WTC11 (cell line): Measurements from ENCODE around the gene NDUFS2. TPM values are rescaled to one million over a fixed set of nuclear protein-coding genes. Genes with fewer than 3 reads are reported as not detected.

Experiments
- ATAC-seq: fragments of 200-7000 bp; cut with Tn5 transposase; 2 replicates; pipeline ENCODE4 v1.10.0; 2021; ENCODE audit warnings: mild to moderate bottlenecking, moderate library complexity
- CTCF ChIA-PET: fragments of 300-600 bp; sonication (Branson Sonifier 250); formaldehyde crosslinking; loops from one replicate; lab custom pipeline; 2021; ENCODE audit warnings: antibody characterized with exemption; lab: Charles Lee
- POLR2A ChIA-PET: fragments of 350-600 bp; sonication (Branson Sonifier 250); formaldehyde crosslinking; loops from one replicate; lab custom pipeline; 2021; ENCODE audit warnings: antibody characterized with exemption; lab: Charles Lee
- DNase-seq: peaks from one replicate; pipeline ENCODE4 v3.0.0; 2021; ENCODE audit warnings: low spot score
- H3K27ac Mint-ChIP-seq: 2 replicates; pipeline ENCODE4 v1.8.0; 2021; ENCODE audit warnings: mixed read lengths
- H3K27me3 Mint-ChIP-seq: 2 replicates; pipeline ENCODE4 v1.8.0; 2021; ENCODE audit warnings: low read depth, mild to moderate bottlenecking, moderate library complexity, mixed read lengths
- H3K36me3 Mint-ChIP-seq: 2 replicates; pipeline ENCODE4 v1.8.0; 2021; ENCODE audit warnings: mixed read lengths
- H3K4me1 Mint-ChIP-seq: 2 replicates; pipeline ENCODE4 v1.8.0; 2022; ENCODE audit warnings: mixed read lengths
- H3K4me3 Mint-ChIP-seq: 2 replicates; pipeline ENCODE4 v1.8.0; 2021; ENCODE audit warnings: mild to moderate bottlenecking, moderate library complexity, mixed read lengths
- H3K9me3 Mint-ChIP-seq: 2 replicates; pipeline ENCODE4 v1.8.0; 2021; ENCODE audit warnings: mixed read lengths
- ATF3 ChIP-seq: sonication (generic); formaldehyde crosslinking; conservative IDR thresholded peaks from 2 replicates; pipeline ENCODE4 v1.8.1; 2022; ENCODE audit warnings: mild to moderate bottlenecking, missing genetic modification reagents
- ATF6 ChIP-seq: sonication (generic); formaldehyde crosslinking; IDR thresholded peaks from 2 replicates; pipeline ENCODE4 v1.8.1; 2023; ENCODE audit warnings: mild to moderate bottlenecking, missing genetic modification reagents
- ELF4 ChIP-seq: sonication (generic); formaldehyde crosslinking; IDR thresholded peaks from 2 replicates; pipeline ENCODE4 v1.8.1; 2022; ENCODE audit warnings: low read depth, mild to moderate bottlenecking, moderate library complexity, missing genetic modification reagents
- EMX1 ChIP-seq: fragments of 250-450 bp; sonication (Bioruptor Pico); IDR thresholded peaks from 2 replicates; pipeline ENCODE4 v1.8.0; 2021; ENCODE audit warnings: mild to moderate bottlenecking
- FOXK1 ChIP-seq: sonication (generic); formaldehyde crosslinking; IDR thresholded peaks from 2 replicates; pipeline ENCODE4 v1.8.0; 2022; ENCODE audit warnings: mild to moderate bottlenecking, moderate library complexity, missing genetic modification reagents
- GRHL2 ChIP-seq: fragments of 250-450 bp; sonication (Bioruptor Pico); IDR thresholded peaks from 2 replicates; pipeline ENCODE4 v1.8.0; 2022; ENCODE audit warnings: mild to moderate bottlenecking, moderate library complexity; ENCODE audit not compliant: insufficient replicate concordance, severe bottlenecking
- GTF2I ChIP-seq: fragments of 250-450 bp; sonication (Bioruptor Pico); conservative IDR thresholded peaks from 2 replicates; pipeline ENCODE4 v1.4.0; 2021; ENCODE audit warnings: mild to moderate bottlenecking
- JAZF1 ChIP-seq: fragments of 250-450 bp; sonication (Bioruptor Pico); IDR thresholded peaks from 2 replicates; pipeline ENCODE4 v1.9.0; 2021; ENCODE audit warnings: moderate library complexity, mild to moderate bottlenecking, inconsistent platforms
- RELA ChIP-seq: sonication (generic); formaldehyde crosslinking; IDR thresholded peaks from 2 replicates; pipeline ENCODE4 v1.8.1; 2022; ENCODE audit warnings: missing genetic modification reagents, mild to moderate bottlenecking, borderline replicate concordance
- RORB ChIP-seq: fragments of 250-450 bp; sonication (Bioruptor Pico); IDR thresholded peaks from 2 replicates; pipeline ENCODE4 v1.9.0; 2021; ENCODE audit warnings: mild to moderate bottlenecking
- SMAD3 ChIP-seq: sonication (generic); formaldehyde crosslinking; IDR thresholded peaks from 2 replicates; pipeline ENCODE4 v1.8.0; 2022; ENCODE audit warnings: missing genetic modification reagents, mild to moderate bottlenecking, borderline replicate concordance
- ZMAT4 ChIP-seq: fragments of 250-450 bp; sonication (Bioruptor Pico); IDR thresholded peaks from 2 replicates; pipeline ENCODE4 v1.9.0; 2021; ENCODE audit warnings: mild to moderate bottlenecking
- ZNF138 ChIP-seq: sonication (generic); formaldehyde crosslinking; conservative IDR thresholded peaks from 2 replicates; pipeline ENCODE4 v1.8.1; 2022; ENCODE audit warnings: mild to moderate bottlenecking, moderate library complexity, missing genetic modification reagents
- ZNF232 ChIP-seq: sonication (generic); formaldehyde crosslinking; IDR thresholded peaks from 2 replicates; pipeline ENCODE4 v1.8.0; 2022; ENCODE audit warnings: mild to moderate bottlenecking, missing genetic modification reagents
- ZSCAN18 ChIP-seq: fragments of 250-450 bp; sonication (Bioruptor Pico); IDR thresholded peaks from 2 replicates; pipeline ENCODE4 v2.1.2; 2022; ENCODE audit warnings: mild to moderate bottlenecking, moderate library complexity
- total RNA-seq: library from RNA; stranded (reverse); gene quantifications from 3 replicates; pipeline ENCODE4 v1.2.3, GENCODE V29; 2021
- TF ChIP-seq, protein P1 (sequence below): sonication (generic); formaldehyde crosslinking; IDR thresholded peaks from 2 replicates; pipeline ENCODE4 v1.8.0; 2022; ENCODE audit warnings: mild to moderate bottlenecking, missing genetic modification reagents
- TF ChIP-seq, protein P2 (sequence below): sonication (generic); formaldehyde crosslinking; IDR thresholded peaks from 2 replicates; pipeline ENCODE4 v1.8.1; 2023; ENCODE audit warnings: mild to moderate bottlenecking, moderate library complexity, missing genetic modification reagents
- TF ChIP-seq, protein P3 (sequence below): sonication (generic); formaldehyde crosslinking; IDR thresholded peaks from 2 replicates; pipeline ENCODE4 v1.8.1; 2022; ENCODE audit warnings: low read depth, missing genetic modification reagents, borderline replicate concordance
- TF ChIP-seq, protein P4 (sequence below): sonication (generic); formaldehyde crosslinking; IDR thresholded peaks from 2 replicates; pipeline ENCODE4 v1.8.0; 2022; ENCODE audit warnings: missing genetic modification reagents

The NDUFS2 gene
- total RNA-seq, 1 experiment from 2014 or later = 108 TPM

GRCh38 chr1:161185282-161185682 is 16.9 kb upstream of the NDUFS2 start:
- Mint-ChIP-seq H3K9me3 (no peaks in the 10 kb centered on the region), H3K4me3 (no peak overlapping the region), H3K36me3 (no peaks in the 10 kb centered on the region), H3K27ac (no peak overlapping the region), H3K4me1 (0 out of 2 replicates have a peak, but pooled peaks cover 4% of the 10 kb centered on the region), H3K27me3 (no peaks in the 10 kb centered on the region; the same call in 1 of the 2 replicates)
- ChIA-PET POLR2A (no interaction called here), CTCF (no interaction called here)
- TF ChIP-seq JAZF1 (CRISPR knock-in tag) = no peak
- TF ChIP-seq RELA (CRISPR knock-in tag) = no peak
- TF ChIP-seq SMAD3 (CRISPR knock-in tag) = no peak
- ATAC-seq = no peak
- DNase-seq = no peak

GRCh38 chr1:161185732-161186311 is 16.3 kb upstream of the NDUFS2 start:
- peaks cover 9% of the 10 kb centered on the region for H3K4me1 Mint-ChIP-seq
- ChIA-PET POLR2A (no interaction called here), CTCF (interaction anchor here (0.7 kb wide), 1 partner anchor 9 kb away, joined by 3 read pairs; the partner anchor contains the start of gene B4GALT3)
- H3K4me3 Mint-ChIP-seq = no peak overlapping the region
- no peaks in the 10 kb centered on the region; the same call in 1 of the 2 replicates for H3K27me3 Mint-ChIP-seq
- TF ChIP-seq, protein P1, sequence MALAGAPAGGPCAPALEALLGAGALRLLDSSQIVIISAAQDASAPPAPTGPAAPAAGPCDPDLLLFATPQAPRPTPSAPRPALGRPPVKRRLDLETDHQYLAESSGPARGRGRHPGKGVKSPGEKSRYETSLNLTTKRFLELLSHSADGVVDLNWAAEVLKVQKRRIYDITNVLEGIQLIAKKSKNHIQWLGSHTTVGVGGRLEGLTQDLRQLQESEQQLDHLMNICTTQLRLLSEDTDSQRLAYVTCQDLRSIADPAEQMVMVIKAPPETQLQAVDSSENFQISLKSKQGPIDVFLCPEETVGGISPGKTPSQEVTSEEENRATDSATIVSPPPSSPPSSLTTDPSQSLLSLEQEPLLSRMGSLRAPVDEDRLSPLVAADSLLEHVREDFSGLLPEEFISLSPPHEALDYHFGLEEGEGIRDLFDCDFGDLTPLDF (CRISPR knock-in tag) = no peak
- TF ChIP-seq, protein P2, sequence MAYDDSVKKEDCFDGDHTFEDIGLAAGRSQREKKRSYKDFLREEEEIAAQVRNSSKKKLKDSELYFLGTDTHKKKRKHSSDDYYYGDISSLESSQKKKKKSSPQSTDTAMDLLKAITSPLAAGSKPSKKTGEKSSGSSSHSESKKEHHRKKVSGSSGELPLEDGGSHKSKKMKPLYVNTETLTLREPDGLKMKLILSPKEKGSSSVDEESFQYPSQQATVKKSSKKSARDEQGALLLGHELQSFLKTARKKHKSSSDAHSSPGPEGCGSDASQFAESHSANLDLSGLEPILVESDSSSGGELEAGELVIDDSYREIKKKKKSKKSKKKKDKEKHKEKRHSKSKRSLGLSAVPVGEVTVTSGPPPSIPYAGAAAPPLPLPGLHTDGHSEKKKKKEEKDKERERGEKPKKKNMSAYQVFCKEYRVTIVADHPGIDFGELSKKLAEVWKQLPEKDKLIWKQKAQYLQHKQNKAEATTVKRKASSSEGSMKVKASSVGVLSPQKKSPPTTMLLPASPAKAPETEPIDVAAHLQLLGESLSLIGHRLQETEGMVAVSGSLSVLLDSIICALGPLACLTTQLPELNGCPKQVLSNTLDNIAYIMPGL = no peak
- TF ChIP-seq ZSCAN18 (CRISPR knock-in tag) (no peak), EMX1 (CRISPR knock-in tag) (no peak), ZMAT4 (CRISPR knock-in tag) (no peak), RORB (CRISPR knock-in tag) (no peak), ATF3 (no peak), FOXK1 (CRISPR knock-in tag) (no peak), ZNF232 (no peak), ATF6 (CRISPR knock-in tag) (no peak), GRHL2 (CRISPR knock-in tag) (no peak)
- no peaks in the 10 kb centered on the region for H3K36me3 Mint-ChIP-seq
- H3K9me3 Mint-ChIP-seq = no peaks in the 10 kb centered on the region
- no peak overlapping the region for H3K27ac Mint-ChIP-seq
- DNase-seq (no peak), ATAC-seq (no peak)

- H3K9me3 Mint-ChIP-seq = no peaks in the 10 kb centered on the region
- H3K4me3 Mint-ChIP-seq = no peak overlapping the region
- CTCF ChIA-PET = interaction anchor here (0.8 kb wide), 1 partner anchor 125 kb away, joined by 3 read pairs; no protein-coding TSS in a partner anchor
- 0 out of 2 replicates have a peak, but pooled peaks cover 3% of the 10 kb centered on the region for H3K36me3 Mint-ChIP-seq
- H3K27ac Mint-ChIP-seq = no peak overlapping the region
- peaks cover 12% of the 10 kb centered on the region for H3K4me1 Mint-ChIP-seq
- ATAC-seq = no peak
- H3K27me3 Mint-ChIP-seq = no peaks in the 10 kb centered on the region; the same call in 1 of the 2 replicates
- DNase-seq = no peak
- POLR2A ChIA-PET = no interaction called here
- TF ChIP-seq ZNF138 (CRISPR knock-in tag) (no peak), GTF2I (CRISPR knock-in tag) (no peak), ELF4 (no peak)
- TF ChIP-seq, protein P3, sequence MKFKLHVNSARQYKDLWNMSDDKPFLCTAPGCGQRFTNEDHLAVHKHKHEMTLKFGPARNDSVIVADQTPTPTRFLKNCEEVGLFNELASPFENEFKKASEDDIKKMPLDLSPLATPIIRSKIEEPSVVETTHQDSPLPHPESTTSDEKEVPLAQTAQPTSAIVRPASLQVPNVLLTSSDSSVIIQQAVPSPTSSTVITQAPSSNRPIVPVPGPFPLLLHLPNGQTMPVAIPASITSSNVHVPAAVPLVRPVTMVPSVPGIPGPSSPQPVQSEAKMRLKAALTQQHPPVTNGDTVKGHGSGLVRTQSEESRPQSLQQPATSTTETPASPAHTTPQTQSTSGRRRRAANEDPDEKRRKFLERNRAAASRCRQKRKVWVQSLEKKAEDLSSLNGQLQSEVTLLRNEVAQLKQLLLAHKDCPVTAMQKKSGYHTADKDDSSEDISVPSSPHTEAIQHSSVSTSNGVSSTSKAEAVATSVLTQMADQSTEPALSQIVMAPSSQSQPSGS (CRISPR knock-in tag) = no peak
- TF ChIP-seq, protein P4, sequence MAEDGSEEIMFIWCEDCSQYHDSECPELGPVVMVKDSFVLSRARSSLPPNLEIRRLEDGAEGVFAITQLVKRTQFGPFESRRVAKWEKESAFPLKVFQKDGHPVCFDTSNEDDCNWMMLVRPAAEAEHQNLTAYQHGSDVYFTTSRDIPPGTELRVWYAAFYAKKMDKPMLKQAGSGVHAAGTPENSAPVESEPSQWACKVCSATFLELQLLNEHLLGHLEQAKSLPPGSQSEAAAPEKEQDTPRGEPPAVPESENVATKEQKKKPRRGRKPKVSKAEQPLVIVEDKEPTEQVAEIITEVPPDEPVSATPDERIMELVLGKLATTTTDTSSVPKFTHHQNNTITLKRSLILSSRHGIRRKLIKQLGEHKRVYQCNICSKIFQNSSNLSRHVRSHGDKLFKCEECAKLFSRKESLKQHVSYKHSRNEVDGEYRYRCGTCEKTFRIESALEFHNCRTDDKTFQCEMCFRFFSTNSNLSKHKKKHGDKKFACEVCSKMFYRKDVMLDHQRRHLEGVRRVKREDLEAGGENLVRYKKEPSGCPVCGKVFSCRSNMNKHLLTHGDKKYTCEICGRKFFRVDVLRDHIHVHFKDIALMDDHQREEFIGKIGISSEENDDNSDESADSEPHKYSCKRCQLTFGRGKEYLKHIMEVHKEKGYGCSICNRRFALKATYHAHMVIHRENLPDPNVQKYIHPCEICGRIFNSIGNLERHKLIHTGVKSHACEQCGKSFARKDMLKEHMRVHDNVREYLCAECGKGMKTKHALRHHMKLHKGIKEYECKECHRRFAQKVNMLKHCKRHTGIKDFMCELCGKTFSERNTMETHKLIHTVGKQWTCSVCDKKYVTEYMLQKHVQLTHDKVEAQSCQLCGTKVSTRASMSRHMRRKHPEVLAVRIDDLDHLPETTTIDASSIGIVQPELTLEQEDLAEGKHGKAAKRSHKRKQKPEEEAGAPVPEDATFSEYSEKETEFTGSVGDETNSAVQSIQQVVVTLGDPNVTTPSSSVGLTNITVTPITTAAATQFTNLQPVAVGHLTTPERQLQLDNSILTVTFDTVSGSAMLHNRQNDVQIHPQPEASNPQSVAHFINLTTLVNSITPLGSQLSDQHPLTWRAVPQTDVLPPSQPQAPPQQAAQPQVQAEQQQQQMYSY (CRISPR knock-in tag) = no peak
Observed at GRCh38 chr1:161187311-161187710, 14.9 kb upstream of the NDUFS2 start.
